ENCODE data around the gene AKAP5. TPM values are rescaled to one million over a fixed set of nuclear protein-coding genes. Genes with fewer than 3 reads are reported as not detected.

Gene AKAP5
- total and polyA plus RNA-seq, 2 of the 13 experiments (the other 11 are each of a cell fraction or from before 2014, with no cell fraction given): 0.18 to 1.5 TPM

DNA sequence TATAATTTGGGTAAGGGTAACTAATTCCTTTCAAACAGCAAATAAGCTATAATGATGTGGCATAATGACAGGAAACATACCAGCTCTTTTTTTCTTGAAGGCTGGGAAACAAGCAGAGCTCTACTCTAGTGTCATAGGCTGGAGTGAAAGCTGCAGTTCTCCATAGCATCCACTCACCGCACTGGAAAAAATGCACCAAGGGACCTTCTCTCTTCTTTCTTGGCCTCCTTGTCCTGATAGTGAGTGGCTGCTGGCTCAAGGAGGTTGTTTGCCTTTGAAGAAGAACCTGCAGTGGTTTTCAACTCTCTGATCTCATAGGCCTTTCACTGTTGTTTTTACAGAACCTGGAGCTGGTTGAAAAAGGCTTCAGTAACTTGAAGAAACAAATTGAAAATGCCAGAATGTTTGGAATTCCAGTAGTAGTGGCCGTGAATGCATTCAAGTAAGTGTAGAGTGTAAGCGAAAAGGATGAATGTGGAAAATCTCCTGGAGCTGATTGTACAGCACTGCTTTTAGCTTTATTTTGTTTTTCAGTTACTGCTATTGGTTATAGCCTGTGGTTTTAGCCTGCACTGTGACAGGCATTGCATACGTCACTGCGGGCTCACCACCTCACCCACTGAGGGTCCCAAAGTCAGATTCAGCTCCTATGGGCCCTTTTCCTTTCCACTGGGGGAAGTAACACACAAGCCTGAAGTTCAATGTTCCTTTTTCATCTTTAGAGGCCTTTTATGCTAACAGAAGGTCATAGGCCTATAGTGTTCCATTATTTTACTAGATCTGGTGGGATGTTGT lies 17.2 kb upstream of the AKAP5 start:
- no peak overlapping the region for H3K4me3 ChIP-seq (replicated peaks in 1 of 3; ENCODE audit: insufficient read depth in 1 of 3, low read depth in 2 of 3, low read length in 3 of 3)
- TF ChIP-seq, protein P1, sequence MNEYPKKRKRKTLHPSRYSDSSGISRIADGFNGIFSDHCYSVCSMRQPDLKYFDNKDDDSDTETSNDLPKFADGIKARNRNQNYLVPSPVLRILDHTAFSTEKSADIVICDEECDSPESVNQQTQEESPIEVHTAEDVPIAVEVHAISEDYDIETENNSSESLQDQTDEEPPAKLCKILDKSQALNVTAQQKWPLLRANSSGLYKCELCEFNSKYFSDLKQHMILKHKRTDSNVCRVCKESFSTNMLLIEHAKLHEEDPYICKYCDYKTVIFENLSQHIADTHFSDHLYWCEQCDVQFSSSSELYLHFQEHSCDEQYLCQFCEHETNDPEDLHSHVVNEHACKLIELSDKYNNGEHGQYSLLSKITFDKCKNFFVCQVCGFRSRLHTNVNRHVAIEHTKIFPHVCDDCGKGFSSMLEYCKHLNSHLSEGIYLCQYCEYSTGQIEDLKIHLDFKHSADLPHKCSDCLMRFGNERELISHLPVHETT (CRISPR knock-in tag; conservative IDR thresholded peaks at IDR 0.05): no peak
- no peak for TF ChIP-seq PITX1 (CRISPR knock-in tag; IDR thresholded peaks at IDR 0.05)
- no peak for TF ChIP-seq KAT8 (CRISPR knock-in tag; IDR thresholded peaks at IDR 0.05)
- TF ChIP-seq ZNF737 (CRISPR knock-in tag; IDR thresholded peaks at IDR 0.05; ENCODE audit: borderline replicate concordance): no peak
- ATAC-seq: no peak
- H3K27me3 ChIP-seq (ENCODE audit: control insufficient read depth in 1 of 2, insufficient read depth in 2 of 2, low read length in 2 of 2): no peaks in the 10 kb centered on the region
- no peaks in the 10 kb centered on the region for H3K9me3 ChIP-seq (ENCODE audit: low read length)
- POLR2A ChIA-PET: no interaction called here
- intact Hi-C loops (cut with micrococcal nuclease; ENCODE audit: unreplicated experiment) (no loop called here), in situ Hi-C loops (cut with HindIII; ENCODE audit: extremely low pct_ligation_motif_present, low pct_unique_long_range_greater_than_20kb) (no loop called here)
- no TSS peak for BruUV-seq (replicated peaks)
- no peak overlapping the region for H2AFZ ChIP-seq (ENCODE audit: low read length)
- FAIRE-seq: no peak
- CTCF ChIA-PET (ENCODE audit: low intra/inter-chr PET ratio, low total read pairs): no interaction called here
- no peaks in the 10 kb centered on the region for H4K20me1 ChIP-seq (ENCODE audit: insufficient read depth, low read length)
- no peak overlapping the region for H3K27ac ChIP-seq (ENCODE audit: extremely low read length, insufficient read depth, low read length)
- no peak overlapping the region for H3K4me2 ChIP-seq (ENCODE audit: low read depth, low read length)
- H3K36me3 ChIP-seq (replicated peaks in 1 of 2; ENCODE audit: control insufficient read depth in 1 of 2, insufficient read depth in 2 of 2, low read length in 2 of 2): peaks cover 18 to 67% of the 10 kb centered on the region in 2 experiments
- 99% methylated on average over 5 of the region's 5 CpGs for WGBS (ENCODE audit: low lambda C conversion rate)
- H3K4me1 ChIP-seq (ENCODE audit: insufficient read depth, low read length): no peaks in the 10 kb centered on the region
- no peak for DNase-seq (ENCODE audit: low spot score)
- H3K79me2 ChIP-seq (ENCODE audit: insufficient read depth, low read length): no peaks in the 10 kb centered on the region
- H3K9ac ChIP-seq (ENCODE audit: insufficient read depth, low read depth, low read length): no peak overlapping the region

DNA sequence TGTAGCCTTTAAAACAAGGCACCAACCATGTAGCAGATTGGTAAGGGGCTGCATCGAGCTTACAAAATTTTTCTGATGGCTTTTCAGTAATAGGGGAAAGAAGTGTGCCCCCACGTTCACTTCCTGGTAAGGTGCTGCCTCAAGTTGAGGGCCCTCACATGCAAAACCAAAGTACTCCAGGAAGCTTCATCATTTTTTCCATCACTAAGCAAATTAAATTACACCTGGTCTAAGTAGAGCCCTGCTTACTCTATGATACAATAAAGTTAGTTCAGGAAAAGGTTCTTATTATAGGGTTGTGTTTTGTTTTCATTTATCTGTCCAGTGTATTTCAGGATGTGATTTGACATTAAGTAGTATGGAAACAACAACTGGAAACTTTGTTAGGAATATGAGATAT lies 15.0 kb upstream of the AKAP5 start:
- 93% methylated on average over 2 of the region's 2 CpGs for WGBS (ENCODE audit: low lambda C conversion rate)
- in situ Hi-C loops (cut with HindIII; ENCODE audit: extremely low pct_ligation_motif_present, low pct_unique_long_range_greater_than_20kb): no loop called here
- no peak overlapping the region for H2AFZ ChIP-seq (ENCODE audit: low read length)
- no peak for ATAC-seq
- POLR2A ChIA-PET: no interaction called here
- no peaks in the 10 kb centered on the region for H3K4me1 ChIP-seq (ENCODE audit: insufficient read depth, low read length)
- H3K79me2 ChIP-seq (ENCODE audit: insufficient read depth, low read length): no peaks in the 10 kb centered on the region
- H3K36me3 ChIP-seq (replicated peaks in 1 of 2; ENCODE audit: control insufficient read depth in 1 of 2, insufficient read depth in 2 of 2, low read length in 2 of 2): peaks cover 20 to 64% of the 10 kb centered on the region in 2 experiments
- H3K9ac ChIP-seq (ENCODE audit: insufficient read depth, low read depth, low read length): no peak overlapping the region
- DNase-seq (ENCODE audit: low spot score): no peak
- H3K9me3 ChIP-seq (ENCODE audit: low read length): no peaks in the 10 kb centered on the region
- no peak overlapping the region for H3K4me3 ChIP-seq (replicated peaks in 1 of 3; ENCODE audit: insufficient read depth in 1 of 3, low read depth in 2 of 3, low read length in 3 of 3)
- BruUV-seq (replicated peaks): no TSS peak
- no peak for FAIRE-seq
- intact Hi-C loops (cut with micrococcal nuclease; ENCODE audit: unreplicated experiment): no loop called here
- CTCF ChIA-PET (ENCODE audit: low intra/inter-chr PET ratio, low total read pairs): no interaction called here
- H3K27me3 ChIP-seq (ENCODE audit: control insufficient read depth in 1 of 2, insufficient read depth in 2 of 2, low read length in 2 of 2): no peaks in the 10 kb centered on the region
- H3K4me2 ChIP-seq (ENCODE audit: low read depth, low read length): no peak overlapping the region
- no peak overlapping the region for H3K27ac ChIP-seq (ENCODE audit: extremely low read length, insufficient read depth, low read length)
- H4K20me1 ChIP-seq (ENCODE audit: insufficient read depth, low read length): no peaks in the 10 kb centered on the region
- no peak for TF ChIP-seq HMGA1 (CRISPR knock-in tag; conservative IDR thresholded peaks at IDR 0.05)
- TF ChIP-seq, protein P2, sequence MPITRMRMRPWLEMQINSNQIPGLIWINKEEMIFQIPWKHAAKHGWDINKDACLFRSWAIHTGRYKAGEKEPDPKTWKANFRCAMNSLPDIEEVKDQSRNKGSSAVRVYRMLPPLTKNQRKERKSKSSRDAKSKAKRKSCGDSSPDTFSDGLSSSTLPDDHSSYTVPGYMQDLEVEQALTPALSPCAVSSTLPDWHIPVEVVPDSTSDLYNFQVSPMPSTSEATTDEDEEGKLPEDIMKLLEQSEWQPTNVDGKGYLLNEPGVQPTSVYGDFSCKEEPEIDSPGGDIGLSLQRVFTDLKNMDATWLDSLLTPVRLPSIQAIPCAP (CRISPR knock-in tag; IDR thresholded peaks at IDR 0.05; ENCODE audit: low read depth): no peak
- no peak for TF ChIP-seq TP53 (CRISPR knock-in tag; conservative IDR thresholded peaks at IDR 0.05)
- TF ChIP-seq ZNF260 (CRISPR knock-in tag; IDR thresholded peaks at IDR 0.05; ENCODE audit: borderline replicate concordance, low read depth): no peak
- TF ChIP-seq ZNF598 (CRISPR knock-in tag; IDR thresholded peaks at IDR 0.05; ENCODE audit: borderline replicate concordance): no peak
- TF ChIP-seq DR1 (CRISPR knock-in tag; IDR thresholded peaks at IDR 0.05): no peak
- TF ChIP-seq YEATS2 (CRISPR knock-in tag; IDR thresholded peaks at IDR 0.05; ENCODE audit: borderline replicate concordance): no peak
- TF ChIP-seq, protein P3, sequence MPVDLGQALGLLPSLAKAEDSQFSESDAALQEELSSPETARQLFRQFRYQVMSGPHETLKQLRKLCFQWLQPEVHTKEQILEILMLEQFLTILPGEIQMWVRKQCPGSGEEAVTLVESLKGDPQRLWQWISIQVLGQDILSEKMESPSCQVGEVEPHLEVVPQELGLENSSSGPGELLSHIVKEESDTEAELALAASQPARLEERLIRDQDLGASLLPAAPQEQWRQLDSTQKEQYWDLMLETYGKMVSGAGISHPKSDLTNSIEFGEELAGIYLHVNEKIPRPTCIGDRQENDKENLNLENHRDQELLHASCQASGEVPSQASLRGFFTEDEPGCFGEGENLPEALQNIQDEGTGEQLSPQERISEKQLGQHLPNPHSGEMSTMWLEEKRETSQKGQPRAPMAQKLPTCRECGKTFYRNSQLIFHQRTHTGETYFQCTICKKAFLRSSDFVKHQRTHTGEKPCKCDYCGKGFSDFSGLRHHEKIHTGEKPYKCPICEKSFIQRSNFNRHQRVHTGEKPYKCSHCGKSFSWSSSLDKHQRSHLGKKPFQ (CRISPR knock-in tag; IDR thresholded peaks at IDR 0.05; ENCODE audit: insufficient replicate concordance): no peak

All from HepG2 (cell line).